Glomerular endothelial cell (primary cell): ENCODE data around the gene GPC6. TPM values are rescaled to one million over a fixed set of nuclear protein-coding genes. Genes with fewer than 3 reads are reported as not detected.
"Not testable (repeated sequence)": the region's sequence is repeated elsewhere in the genome, so short reads cannot be mapped to it uniquely, and the experiment has no call there.

Source experiments
- DNase-seq: peaks from one replicate; pipeline ENCODE4 v3.0.0-alpha.2; 2011; ENCODE audit warnings: low read depth, low spot score; ENCODE audit errors: extremely low read depth
- total RNA-seq: library from RNA; depleted of rRNA; stranded (reverse); fragments of >200 nt; gene quantifications from 2 replicates; pipeline ENCODE4 v1.2.3, GENCODE V29; 2015

GPC6 gene
- total RNA-seq, 1 donor from 2014 or later: 11.0 TPM

DNA sequence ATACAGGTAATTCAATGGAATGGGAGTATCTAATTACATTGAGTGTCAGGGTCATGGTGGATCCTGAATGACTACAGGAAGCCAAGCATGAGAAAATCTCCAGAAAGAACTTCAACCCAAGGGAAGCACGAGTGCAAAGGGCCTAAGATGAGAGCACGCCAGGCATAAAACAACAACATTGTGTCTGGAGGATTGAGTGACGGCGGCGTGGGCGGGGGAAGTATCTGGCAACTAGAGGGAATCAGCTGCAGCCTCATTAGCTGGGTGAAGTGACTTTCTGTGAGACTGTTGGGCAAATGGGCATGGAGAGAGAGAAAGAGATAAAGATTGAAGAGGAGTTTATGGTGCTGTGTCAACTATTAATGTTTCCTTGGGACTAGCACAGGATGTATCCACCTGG lies 194.3 kb downstream of the GPC6 start:
- DNase-seq: no peak

- no peak for DNase-seq
These were observed 196.5 kb downstream of the GPC6 start for GRCh38 chr13:93422980-93423543.

DNA sequence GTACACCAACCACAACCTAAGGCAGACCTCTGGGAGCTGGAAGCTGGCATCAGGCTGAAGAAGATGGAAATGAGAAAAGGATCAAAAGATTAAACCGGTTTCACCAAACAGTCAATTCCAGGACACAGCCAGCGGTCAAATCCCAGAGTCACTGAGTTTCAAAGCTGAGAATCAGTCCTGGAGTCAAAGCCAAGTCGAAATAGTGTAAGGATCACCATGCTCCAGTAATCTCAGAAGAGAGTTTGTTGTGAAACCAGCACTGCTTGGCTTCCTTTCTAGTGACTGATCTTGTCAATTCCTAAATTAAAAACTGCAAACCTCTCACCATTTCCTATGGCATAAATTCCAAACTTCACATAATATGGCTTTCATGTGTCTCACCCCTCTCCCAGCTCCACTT lies 198.8 kb downstream of the GPC6 start:
- no peak for DNase-seq

GRCh38 chr13:93430381-93430780 lies 203.8 kb downstream of the GPC6 start:
- DNase-seq: no peak

DNA sequence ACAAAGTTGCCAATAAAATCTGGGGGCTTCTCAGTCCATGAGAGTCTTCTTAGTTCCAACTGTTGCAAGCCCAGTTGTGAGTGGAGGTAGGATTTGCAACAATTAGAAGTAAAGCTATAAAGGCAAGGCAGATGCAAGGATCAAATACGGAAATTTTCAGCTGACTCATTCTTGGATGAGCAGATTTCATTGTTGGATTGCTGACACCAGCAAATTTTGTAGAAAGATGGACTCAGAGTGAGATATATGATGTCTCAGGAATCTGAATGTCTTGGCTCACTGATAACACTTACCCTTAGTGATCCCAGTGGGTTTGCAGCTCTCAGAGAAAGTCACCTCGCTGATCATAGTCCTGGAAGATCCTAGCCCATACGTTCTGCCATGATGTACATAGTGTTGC lies 209.0 kb downstream of the GPC6 start:
- DNase-seq: no peak

GRCh38 chr13:93437081-93437480 lies 210.5 kb downstream of the GPC6 start:
- no peak for DNase-seq

- DNase-seq: no peak
These were observed 219.6 kb downstream of the GPC6 start for GRCh38 chr13:93446238-93446637.

GRCh38 chr13:93450191-93450621 lies 223.6 kb downstream of the GPC6 start:
- no peak for DNase-seq

DNA sequence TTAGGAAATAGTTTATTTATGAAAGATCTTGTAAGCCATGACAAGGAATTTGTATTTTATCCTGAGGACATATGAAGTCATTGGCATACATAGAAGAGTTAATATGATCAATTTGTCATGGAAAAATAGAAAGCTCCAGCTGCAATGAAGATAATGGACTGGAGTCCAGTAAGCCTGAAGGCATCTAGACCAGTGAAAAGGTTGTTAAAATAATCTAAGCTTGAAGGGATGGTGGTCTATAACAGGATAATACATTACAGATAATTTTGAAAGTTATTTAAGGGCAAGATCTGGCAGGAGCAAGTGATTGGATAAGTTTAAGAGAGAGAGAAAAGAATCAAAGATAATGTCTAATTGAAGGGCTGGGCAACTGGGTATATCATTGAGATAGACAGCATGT lies 224.2 kb downstream of the GPC6 start:
- DNase-seq: no peak

GRCh38 chr13:93454676-93455235 lies 228.1 kb downstream of the GPC6 start:
- not testable (repeated sequence) for DNase-seq

DNA sequence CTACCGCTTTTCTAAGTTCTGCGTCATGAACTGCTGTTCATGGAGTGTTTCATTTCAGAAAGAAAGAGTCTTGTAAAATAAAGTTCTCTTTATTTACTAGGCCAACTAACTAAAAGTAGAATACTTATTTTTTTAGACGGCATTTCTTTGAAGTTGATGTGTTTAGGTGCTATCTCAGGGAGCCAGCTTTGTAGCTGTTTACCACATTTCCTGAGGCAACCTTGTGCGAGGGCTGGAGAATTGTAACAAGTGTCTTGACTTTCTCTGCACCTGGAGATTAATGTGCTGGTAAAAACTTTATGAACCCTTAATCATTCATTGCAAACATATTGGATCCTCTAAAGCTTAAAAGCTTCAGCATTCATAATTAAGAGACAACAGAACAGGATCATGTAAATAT lies 229.3 kb downstream of the GPC6 start:
- DNase-seq: no peak

- no peak for DNase-seq
These were observed 233.4 kb downstream of the GPC6 start for GRCh38 chr13:93460005-93460404.

DNA sequence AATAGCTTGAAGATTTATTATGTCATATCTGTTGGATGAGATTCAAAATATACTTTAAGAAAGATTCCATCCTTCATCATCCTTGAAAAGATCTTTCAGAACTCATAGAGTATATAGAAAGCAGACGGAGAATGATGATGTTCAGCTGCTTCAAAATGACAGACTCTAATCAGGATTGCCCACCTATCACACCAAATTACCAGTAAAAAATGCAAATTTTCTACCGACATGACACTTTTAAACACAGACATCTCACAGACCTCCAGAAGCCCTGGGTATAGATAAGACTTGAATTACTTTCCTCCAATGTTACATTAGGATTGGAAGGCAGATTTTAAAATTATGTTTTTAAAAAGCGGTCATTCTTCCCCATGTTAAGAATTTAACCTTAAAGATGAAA lies 235.5 kb downstream of the GPC6 start:
- no peak for DNase-seq

DNA sequence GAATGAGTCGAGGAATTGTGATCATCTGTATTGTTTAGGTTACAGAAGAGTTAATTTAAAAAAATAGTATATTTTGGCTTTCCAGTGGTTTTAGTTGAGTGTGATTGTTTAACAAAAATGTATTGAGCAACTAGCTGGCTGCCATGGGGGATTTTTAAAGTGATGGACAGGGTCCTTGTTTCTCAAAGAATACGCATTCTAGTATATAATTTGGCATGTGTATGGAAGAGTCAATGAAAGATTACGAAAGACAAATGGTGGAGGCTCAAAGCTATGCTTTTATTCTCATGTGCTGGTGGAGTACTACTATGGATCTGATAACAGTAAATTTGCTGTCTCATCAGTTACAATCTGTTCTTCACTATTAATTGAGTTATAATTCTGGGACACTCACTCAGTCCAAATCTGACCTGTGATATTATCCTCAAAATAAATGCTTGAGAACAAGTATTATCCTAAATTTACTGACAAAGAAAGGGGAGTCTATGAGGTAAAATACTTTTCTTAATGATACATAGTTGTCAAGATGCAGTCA lies 240.0 kb downstream of the GPC6 start:
- no peak for DNase-seq

GRCh38 chr13:93467175-93467574 lies 240.6 kb downstream of the GPC6 start:
- no peak for DNase-seq

GRCh38 chr13:93468433-93468832 lies 241.8 kb downstream of the GPC6 start:
- no peak for DNase-seq

DNA sequence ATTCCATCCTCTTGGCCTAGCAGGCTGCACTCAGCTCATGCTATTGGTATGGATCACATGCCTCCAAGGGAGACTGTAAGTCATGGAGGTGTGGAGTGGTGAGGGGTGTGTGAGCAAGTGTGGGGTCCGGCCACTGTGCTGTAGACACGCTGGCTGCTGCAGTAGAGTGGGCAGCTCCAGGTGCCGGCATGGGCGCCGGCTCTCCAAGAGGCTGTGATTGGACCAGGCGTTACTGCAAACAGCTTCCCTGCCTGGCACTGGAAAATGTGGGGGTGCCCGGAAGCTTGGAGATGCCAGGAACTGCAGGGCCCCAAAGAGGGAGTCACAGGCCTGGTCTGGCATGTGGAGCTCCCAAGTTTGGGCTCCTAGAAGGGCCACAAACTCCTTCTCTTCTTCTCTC lies 245.7 kb downstream of the GPC6 start:
- DNase-seq: no peak

- DNase-seq: no peak
These were observed 246.2 kb downstream of the GPC6 start for GRCh38 chr13:93472814-93473296.

- no peak for DNase-seq
These were observed 247.0 kb downstream of the GPC6 start for GRCh38 chr13:93473441-93474270.

GRCh38 chr13:93476175-93476574 lies 249.6 kb downstream of the GPC6 start:
- no peak for DNase-seq

- no peak for DNase-seq
These were observed 250.6 kb downstream of the GPC6 start for GRCh38 chr13:93477238-93477637.
